Measurements from ENCODE around the gene SMARCA4.
"Not testable (repeated sequence)": the region's sequence is repeated elsewhere in the genome, so short reads cannot be mapped to it uniquely, and the experiment has no call there.

Gene SMARCA4

GRCh38 chr19:10929402-10929794 lies 31.4 kb upstream of the SMARCA4 start:
- DNase-seq (ENCODE audit: low read depth), result no peak

- DNase-seq (ENCODE audit: low read depth), result no peak
Measured at GRCh38 chr19:10935371-10936059, 25.3 kb upstream of the SMARCA4 start.

GRCh38 chr19:10936661-10937084 lies 24.2 kb upstream of the SMARCA4 start:
- peak; percentile 69 for DNase-seq (ENCODE audit: low read depth)

- not testable (repeated sequence) for DNase-seq (ENCODE audit: low read depth)
Measured at GRCh38 chr19:10941649-10942048, 19.2 kb upstream of the SMARCA4 start.

DNA sequence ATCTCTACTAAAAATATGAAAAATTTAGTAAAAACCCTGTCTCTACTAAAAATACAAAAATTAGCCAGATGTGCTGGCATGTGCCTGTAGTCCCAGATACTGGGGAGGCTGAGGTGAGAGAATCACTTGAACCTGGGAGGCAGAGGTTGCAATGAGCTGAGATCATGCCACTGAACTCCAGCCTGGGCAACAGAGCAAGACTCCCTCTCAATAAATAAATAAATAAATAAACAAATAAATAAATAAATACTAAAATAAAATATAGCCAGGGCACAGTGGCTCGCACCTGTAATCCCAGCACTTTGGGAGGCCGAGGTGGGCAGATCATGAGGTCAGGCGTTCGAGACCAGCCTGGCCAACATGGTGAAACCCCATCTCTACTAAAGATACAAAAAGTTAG lies 17.4 kb upstream of the SMARCA4 start:
- DNase-seq (ENCODE audit: low read depth), result not testable (repeated sequence)

DNA sequence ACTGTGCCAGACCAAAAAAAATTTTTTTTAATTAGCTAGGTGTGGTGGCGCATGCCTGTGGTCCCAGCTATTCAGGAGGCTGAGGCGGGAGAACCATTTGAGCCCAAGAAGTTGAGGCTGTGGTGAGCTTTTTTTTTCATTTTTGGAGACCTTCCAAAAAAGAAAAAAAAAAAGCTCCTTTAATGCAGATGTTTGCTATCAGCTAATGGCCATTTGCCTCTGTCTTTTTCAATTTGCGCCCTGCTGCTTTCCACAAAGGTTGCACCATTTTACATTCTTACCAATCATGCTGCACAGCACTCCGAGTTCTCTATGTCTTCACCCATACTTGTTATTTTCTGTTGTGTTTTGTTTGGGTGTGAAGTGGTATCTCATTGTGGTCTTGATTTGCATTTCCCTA lies 15.6 kb upstream of the SMARCA4 start:
- DNase-seq (ENCODE audit: low read depth), result no peak

DNA sequence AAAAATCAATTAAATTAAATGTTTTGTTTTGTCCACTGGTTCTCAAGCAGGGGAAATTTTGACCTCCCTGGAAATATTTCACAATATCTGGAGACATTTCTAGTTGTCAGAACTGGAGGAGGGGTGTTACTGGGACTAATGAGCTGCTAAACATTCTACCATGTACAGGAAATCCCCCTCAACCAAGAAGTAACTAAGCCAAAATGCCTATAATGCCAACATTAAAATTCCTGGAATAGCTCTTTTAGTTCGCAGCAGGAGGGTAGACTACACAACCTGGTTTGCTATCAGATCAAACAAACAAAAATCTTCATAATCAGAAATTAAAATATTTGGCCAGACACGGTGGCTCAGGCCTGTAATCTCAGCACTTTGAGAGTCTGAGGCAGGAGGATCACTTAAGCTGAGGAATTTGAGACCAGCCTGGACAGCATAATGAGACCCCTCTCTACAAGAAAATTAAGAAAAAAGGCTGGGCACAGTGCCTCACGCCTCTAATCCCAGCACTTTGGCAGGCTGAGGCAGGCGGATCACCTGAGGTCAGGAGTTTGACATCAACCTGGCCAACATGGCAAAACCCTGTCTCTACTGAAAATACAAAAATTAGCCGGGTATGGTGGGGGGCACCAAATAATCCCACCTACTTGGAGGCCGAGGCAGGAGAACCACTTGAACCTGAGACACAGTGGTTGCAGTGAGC lies 13.7 kb upstream of the SMARCA4 start:
- DNase-seq (ENCODE audit: low read depth), result peak; percentile 39

DNA sequence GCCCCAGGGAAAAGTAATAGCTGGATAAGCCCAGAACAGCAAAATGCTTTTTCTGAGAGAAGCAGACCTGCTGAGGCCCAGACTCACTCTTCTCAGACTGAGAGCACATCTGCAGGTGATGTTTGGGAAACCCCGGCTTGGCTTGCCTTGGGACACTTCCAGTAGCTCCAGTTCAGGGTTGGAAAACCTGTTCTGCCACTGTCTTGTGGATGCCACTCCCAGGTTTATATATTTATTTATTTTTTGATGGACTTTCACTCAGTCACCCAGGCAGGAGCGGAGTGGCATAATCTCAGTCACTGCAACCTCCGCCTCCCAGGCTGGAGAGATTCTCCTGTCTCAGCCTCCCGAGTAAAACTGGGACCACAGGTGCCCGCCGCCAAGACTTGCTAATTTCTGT lies 8.0 kb upstream of the SMARCA4 start:
- DNase-seq (ENCODE audit: low read depth), result no peak

GRCh38 chr19:10959277-10959968 lies 1.4 kb upstream of the SMARCA4 start:
- not testable (repeated sequence) for DNase-seq (ENCODE audit: low read depth)

GRCh38 chr19:10961073-10961860 lies 437 bp downstream of the SMARCA4 start:
- DNase-seq (ENCODE audit: low read depth), result peak; percentile 60

DNA sequence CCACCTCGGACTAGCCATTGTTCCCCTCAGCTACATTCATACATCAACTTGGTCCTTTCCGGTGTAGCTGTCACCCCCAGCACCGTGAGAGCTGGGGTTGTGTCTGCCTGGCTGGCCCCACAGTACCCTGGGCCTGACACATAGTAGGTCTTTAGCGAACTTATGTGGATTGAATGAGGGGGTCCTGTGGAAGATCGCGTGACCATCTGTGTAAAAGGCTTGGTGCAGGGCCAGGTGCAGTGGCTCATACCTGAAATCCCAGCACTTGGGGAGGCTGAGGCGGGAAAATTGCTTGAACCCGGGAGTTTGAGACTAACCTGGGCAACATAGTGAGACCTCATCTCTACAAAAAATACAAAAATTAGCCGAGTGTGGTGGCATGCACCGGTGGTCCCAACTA lies 2.0 kb downstream of the SMARCA4 start:
- no peak for DNase-seq (ENCODE audit: low read depth)

DNA sequence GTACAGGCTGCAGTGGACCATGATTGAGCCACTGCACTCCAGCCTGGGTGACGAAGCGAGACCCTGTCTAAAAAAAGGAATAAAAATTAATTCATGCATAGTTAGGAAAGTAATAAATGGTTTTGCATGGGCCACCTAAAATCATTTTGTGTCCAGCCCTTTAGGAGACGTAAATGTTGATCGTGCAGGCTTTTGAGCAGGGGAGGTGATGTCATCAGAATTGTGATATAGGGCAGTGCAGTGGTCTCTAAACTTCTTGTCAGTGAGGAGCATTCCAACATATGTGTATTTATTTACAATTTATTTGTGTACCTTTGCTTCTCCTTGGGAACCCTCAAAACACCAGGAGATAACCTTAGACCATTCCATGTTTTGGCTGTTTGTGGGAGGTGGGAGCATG lies 3.0 kb downstream of the SMARCA4 start:
- DNase-seq (ENCODE audit: low read depth), result no peak

GRCh38 chr19:10964903-10965302 lies 4.1 kb downstream of the SMARCA4 start:
- no peak for DNase-seq (ENCODE audit: low read depth)

- DNase-seq (ENCODE audit: low read depth), result no peak
Measured at GRCh38 chr19:10965398-10965797, 4.6 kb downstream of the SMARCA4 start.

- DNase-seq (ENCODE audit: low read depth), result no peak
Measured at GRCh38 chr19:10966809-10967208, 6.0 kb downstream of the SMARCA4 start.

DNA sequence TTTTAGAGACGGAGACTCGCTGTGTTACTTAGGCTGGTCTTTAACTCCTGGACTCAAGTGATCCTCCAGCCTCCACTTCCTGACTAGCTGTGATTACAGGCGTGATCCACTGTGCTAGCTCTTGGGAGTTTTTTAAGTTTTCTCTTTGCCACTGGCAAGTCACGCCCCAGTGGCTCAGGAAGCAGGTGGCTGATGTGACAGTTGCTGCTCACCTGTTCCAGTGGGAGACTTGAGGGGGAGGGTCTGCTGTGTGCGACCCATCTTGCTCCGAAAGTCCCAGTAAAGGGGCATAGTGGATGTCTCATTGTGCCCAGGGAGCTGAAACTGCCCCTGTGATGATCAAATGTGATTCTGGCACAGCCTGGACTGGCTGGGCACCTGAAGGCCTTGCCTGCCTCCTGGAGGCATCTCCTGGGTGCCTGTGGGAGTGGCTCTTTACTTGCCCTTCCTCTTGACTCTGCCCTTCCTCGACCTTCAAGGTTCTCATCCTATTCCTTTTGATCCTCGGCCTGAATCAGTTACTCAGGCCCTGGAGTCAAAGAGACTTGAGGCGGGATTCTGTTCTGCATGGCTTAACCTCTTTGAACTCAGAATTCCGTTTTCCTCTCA lies 7.8 kb downstream of the SMARCA4 start:
- DNase-seq (ENCODE audit: low read depth), result no peak

DNA sequence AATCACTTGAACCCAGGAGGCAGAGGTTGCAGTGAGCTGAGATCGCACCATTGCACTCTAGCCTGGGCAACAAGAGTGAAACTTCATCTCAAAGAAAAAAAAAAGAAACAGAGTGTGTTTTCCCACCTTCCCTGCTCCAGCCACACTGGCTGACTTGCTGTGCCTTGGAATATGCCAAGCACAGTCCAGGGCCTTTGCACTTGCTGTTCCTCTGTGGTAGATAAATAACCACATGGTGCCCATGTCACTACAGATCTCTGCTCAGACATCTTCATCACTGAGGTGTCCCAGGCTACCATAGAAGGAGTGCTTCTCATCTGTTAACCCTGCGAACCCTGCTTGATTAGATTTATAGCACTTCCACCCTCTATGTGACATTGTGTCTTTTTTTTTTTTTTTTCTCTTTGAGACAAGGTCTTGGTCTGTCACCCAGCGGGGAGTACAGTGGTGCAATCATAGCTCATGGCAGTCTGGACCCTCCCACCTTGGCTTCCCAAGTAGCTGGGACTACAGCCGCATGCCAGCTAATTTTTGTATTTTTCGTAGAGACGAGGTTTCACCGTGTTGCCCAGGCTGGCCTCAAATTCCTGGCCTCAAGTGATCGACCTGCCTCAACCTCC lies 10.4 kb downstream of the SMARCA4 start:
- DNase-seq (ENCODE audit: low read depth), result no peak

DNA sequence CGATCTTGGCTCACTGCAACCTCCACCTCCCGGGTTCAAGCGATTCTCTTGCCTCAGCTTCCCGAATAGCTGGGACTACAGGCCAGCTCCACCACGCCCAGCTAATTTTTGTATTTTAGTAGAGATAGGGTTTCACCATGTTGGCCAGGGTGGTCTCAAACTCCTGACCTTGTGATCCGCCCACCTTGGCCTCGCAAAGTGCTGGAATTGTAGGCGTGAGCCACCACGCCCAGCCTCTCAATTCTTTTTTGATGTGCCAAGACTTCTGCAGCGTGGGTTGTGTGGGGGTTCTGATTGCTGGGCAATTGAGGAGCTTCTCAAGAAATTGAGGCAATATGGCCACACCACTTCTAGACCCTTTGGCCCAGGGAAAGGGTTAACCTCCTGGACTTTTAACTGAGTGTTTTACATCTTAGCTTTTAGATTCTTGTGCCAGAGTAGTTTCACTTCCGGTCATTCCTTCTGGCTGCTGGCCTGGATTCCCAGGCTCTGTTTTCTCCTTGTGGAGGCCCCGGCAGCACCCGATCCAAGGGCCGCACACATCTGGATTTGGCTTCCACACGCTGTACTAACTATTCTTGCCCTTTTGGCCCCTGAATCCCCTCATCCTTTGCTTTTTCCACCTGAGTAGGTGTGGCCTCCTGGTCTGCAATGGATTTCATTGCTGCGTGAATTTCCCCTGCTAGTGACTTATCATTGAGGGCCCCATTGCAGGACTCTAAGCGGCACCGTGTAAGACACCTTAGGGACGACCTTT lies 14.7 kb downstream of the SMARCA4 start:
- DNase-seq (ENCODE audit: low read depth), result peak; percentile 57

DNA sequence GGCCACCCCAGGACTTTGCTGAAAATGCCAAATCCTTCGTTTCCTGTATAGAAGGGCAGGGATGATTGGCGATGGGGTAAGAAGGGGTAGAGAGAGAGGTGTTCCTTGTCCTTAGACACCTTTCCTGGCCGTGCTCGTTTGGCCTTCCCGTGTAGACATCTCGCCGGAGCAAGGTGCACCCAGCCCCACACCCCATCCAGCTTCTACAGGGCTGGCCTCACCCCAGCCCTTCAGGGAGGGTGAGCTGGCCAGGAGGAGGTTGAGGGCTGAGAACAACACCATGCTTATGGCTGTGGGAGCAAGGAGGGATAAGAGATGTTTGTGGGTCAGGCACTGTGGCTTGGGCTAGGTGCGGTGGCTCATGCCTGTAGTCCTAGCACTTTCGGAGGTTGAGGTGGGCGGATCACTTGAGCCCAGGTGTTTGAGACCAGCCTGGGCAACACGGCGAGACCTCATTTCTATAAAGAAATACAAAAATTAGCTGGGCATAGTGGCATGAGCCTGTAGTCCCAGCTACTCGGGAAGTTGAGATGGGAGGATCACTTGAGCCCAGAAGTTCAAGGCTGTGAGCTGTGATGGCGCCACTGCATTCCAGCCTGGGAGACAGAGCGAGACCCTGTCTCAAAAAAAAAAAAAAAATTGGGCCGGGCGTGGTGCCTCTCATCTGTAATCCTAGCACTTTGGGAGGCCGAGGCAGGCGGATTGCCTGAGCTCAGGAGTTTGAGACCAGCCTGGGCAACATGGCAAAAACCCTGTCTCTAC lies 15.5 kb downstream of the SMARCA4 start:
- no peak for DNase-seq (ENCODE audit: low read depth)

GRCh38 chr19:10977742-10978092 lies 16.9 kb downstream of the SMARCA4 start:
- no peak for DNase-seq (ENCODE audit: low read depth)

Measured in fibroblast of gingiva (primary cell).